Cardiac muscle cell (in vitro differentiated cells and primary cell): ENCODE results near the gene COL4A1. TPM values are rescaled to one million over a fixed set of nuclear protein-coding genes. Genes with fewer than 3 reads are reported as not detected.
A peak's percentile ranks its signal among the peaks of the same experiment; 100 is the strongest.

ENCODE experiments used
- DNase-seq, 2 donors: peaks; one replicate each; pipeline versions ENCODE4 v3.0.0 to v3.0.0-alpha.2; 2010 to 2017; ENCODE audit warnings: low read depth in 1 of 2, low spot score in 1 of 2
- H3K27ac ChIP-seq: fragments of 200-600 bp; sonication (generic); 2 replicates; pipeline ENCODE4 v1.5.1; 2016
- H3K27me3 ChIP-seq: fragments of 200-600 bp; sonication (generic); 2 replicates; pipeline ENCODE4 v1.6.0; 2016; ENCODE audit warnings: control low read depth
- H3K36me3 ChIP-seq: fragments of 200-600 bp; sonication (generic); 2 replicates; pipeline ENCODE4 v1.5.1; 2016; ENCODE audit warnings: control low read depth
- H3K4me1 ChIP-seq: fragments of 200-600 bp; sonication (generic); 2 replicates; pipeline ENCODE4 v1.8.1; 2017; ENCODE audit warnings: low read depth, mild to moderate bottlenecking, mixed run types
- H3K4me3 ChIP-seq: fragments of 200-600 bp; sonication (generic); 2 replicates; pipeline ENCODE4 v1.5.1; 2016; ENCODE audit warnings: mild to moderate bottlenecking
- H3K9me3 ChIP-seq: fragments of 200-600 bp; sonication (generic); 2 replicates; pipeline ENCODE4 v1.5.1; 2017; ENCODE audit warnings: low read depth, mild to moderate bottlenecking, control low read depth
- CTCF ChIP-seq: IDR thresholded peaks from 2 replicates; pipeline ENCODE4 v1.5.1; 2012; ENCODE audit warnings: low read depth, mild to moderate bottlenecking, low read length
- polyA plus RNA-seq: library from polyadenylated mRNA; unstranded; fragments of >200 nt; fragmentation: Nextera tagmentation; extraction: Ambion mirVana; gene quantifications from 2 replicates; pipeline ENCODE4 v1.2.1, GENCODE V29; 2016
- total RNA-seq: library from RNA; depleted of rRNA; stranded (reverse); fragments of >200 nt; gene quantifications from 2 replicates; pipeline ENCODE4 v1.2.3, GENCODE V29; 2016

The COL4A1 gene
- total and polyA plus RNA-seq, 2 experiments from 2014 or later, result 73.9 to 171 TPM

GRCh38 chr13:110345266-110345665, 38.3 kb upstream of the COL4A1 start:
- H3K4me1 ChIP-seq, result peaks cover 30% of the 10 kb centered on the region
- H3K27ac ChIP-seq, result no peak overlapping the region
- DNase-seq, result no peak
- H3K27me3 ChIP-seq, result no peaks in the 10 kb centered on the region
- no peak overlapping the region for H3K4me3 ChIP-seq
- no peaks in the 10 kb centered on the region for H3K9me3 ChIP-seq
- TF ChIP-seq CTCF, result no peak
- H3K36me3 ChIP-seq, result no peaks in the 10 kb centered on the region

GRCh38 chr13:110344320-110344719, 37.4 kb upstream of the COL4A1 start:
- Histone ChIP-seq H3K27me3 (no peaks in the 10 kb centered on the region), H3K9me3 (no peaks in the 10 kb centered on the region), H3K4me1 (peaks cover 24% of the 10 kb centered on the region), H3K36me3 (no peaks in the 10 kb centered on the region), H3K4me3 (no peak overlapping the region), H3K27ac (no peak overlapping the region)
- DNase-seq, result no peak
- TF ChIP-seq CTCF, result no peak

DNA sequence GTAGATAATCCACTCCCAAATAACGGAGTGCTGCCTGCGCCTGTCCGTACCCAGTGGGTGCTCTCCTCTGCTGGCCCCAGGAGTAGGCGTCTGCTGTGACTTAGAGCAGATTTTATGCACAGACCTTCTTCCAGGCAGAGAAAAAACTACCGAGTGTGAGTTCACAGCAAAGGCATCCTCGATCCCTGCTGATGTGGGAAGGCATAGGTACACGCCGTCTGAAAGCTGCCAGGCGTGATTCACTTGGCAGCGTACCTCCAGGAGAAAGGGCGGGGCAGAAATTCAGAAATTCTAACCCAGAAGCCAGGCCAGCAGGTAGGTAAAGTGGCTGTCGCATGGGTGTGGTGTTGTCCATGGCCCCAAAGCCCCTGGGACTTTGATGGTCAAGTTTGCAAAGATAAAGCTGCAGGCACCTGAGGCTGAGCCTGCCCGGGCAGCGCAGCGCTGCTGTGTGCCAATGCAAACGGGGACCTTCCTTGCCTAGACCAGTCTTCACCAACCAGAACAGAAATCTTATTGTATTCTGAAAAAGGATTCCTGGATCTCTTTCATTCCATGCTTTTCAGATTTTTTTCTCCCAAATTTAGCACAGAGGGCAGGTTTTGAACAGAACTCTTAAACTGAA, 36.4 kb upstream of the COL4A1 start:
- no peak for DNase-seq
- Histone ChIP-seq H3K27ac (no peak overlapping the region), H3K36me3 (no peaks in the 10 kb centered on the region), H3K9me3 (no peaks in the 10 kb centered on the region), H3K4me3 (no peak overlapping the region), H3K4me1 (peaks cover 30% of the 10 kb centered on the region), H3K27me3 (no peaks in the 10 kb centered on the region)
- no peak for TF ChIP-seq CTCF

DNA sequence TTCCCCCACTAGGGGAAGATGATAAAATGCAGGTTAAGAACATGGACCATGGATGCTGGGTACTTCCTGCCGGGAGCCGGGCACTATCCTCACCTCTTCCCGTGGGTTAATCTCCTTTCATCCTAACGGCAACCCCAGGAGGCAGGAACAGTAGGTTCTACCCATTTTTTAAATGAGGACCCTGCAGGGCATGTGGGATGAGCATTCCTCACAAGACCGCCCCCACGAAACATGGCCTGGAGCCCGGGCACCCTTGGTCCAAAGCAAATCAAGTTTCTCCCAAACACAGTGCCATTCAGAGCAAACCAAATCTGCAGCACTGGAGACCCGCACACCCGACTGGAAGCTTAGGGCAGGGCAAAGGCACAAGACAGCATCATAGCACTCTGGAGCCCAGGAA, 35.5 kb upstream of the COL4A1 start:
- TF ChIP-seq CTCF, result no peak
- H3K4me1 ChIP-seq, result peaks cover 34% of the 10 kb centered on the region
- DNase-seq, result no peak
- no peaks in the 10 kb centered on the region for H3K36me3 ChIP-seq
- H3K27ac ChIP-seq, result peak overlapping the region; percentile 78
- no peaks in the 10 kb centered on the region for H3K27me3 ChIP-seq
- H3K4me3 ChIP-seq, result no peak overlapping the region
- no peaks in the 10 kb centered on the region for H3K9me3 ChIP-seq

GRCh38 chr13:110341445-110342244, 34.7 kb upstream of the COL4A1 start:
- Histone ChIP-seq H3K27ac (peak overlapping the region; percentile 78), H3K9me3 (no peaks in the 10 kb centered on the region), H3K27me3 (no peaks in the 10 kb centered on the region), H3K36me3 (no peaks in the 10 kb centered on the region), H3K4me1 (peaks cover 34% of the 10 kb centered on the region), H3K4me3 (no peak overlapping the region)
- no peak for TF ChIP-seq CTCF
- DNase-seq, result peak; percentile 49 to 73
